Stomach (tissue), 9 donors: ENCODE measurements around the gene GRHL3. TPM values are rescaled to one million over a fixed set of nuclear protein-coding genes. Genes with fewer than 3 reads are reported as not detected.

Experiments
- DNase-seq, 2 donors: peaks; one replicate each; pipeline versions ENCODE4 v3.0.0 to v3.0.0-alpha.2; 2013 to 2019
- H3K27ac ChIP-seq, 5 donors: fragments of 200-600 bp in 4 of 5; sonication (generic) in 4 of 5; one replicate each; pipeline ENCODE4 v1.5.1; 2013 to 2019; ENCODE audit warnings: mild to moderate bottlenecking in 1 of 5, moderate library complexity in 1 of 5
- H3K27me3 ChIP-seq, 3 donors: fragments of 200-600 bp; sonication (generic); one replicate each; pipeline ENCODE4 v1.5.1; 2017 to 2019; ENCODE audit warnings: mixed run types in 1 of 3
- H3K36me3 ChIP-seq, 4 donors: fragments of 200-600 bp; sonication (generic); 1 replicate in 3 of 4; 2 replicates in 1 of 4; pipeline ENCODE4 v1.5.1; 2016 to 2019
- H3K4me1 ChIP-seq, 4 donors: fragments of 200-600 bp; sonication (generic); one replicate each; pipeline ENCODE4 v1.5.1; 2016 to 2019
- H3K4me3 ChIP-seq, 4 donors: fragments of 200-600 bp; sonication (generic) in 3 of 4; one replicate each; pipeline ENCODE4 v1.5.1; 2016 to 2019; ENCODE audit warnings: mild to moderate bottlenecking in 1 of 4
- H3K9me3 ChIP-seq, 4 donors: fragments of 200-600 bp; sonication (generic); one replicate each; pipeline ENCODE4 v1.5.1; 2016 to 2019
- CTCF ChIP-seq, 7 experiments: fragments of 450-650 bp in 4 of 7; fragments of 200-600 bp in 3 of 7; sonication (generic) in 3 of 7; IDR thresholded peaks; one replicate each; pipeline ENCODE4 v1.5.1; 2016 to 2019; ENCODE audit warnings: antibody characterized with exemption in 7 of 7, control low read depth in 2 of 7, mild to moderate bottlenecking in 1 of 7
- EP300 ChIP-seq: sonication (generic); formaldehyde crosslinking; IDR thresholded peaks from one replicate; pipeline ENCODE4 v1.6.1; 2017; ENCODE audit warnings: antibody characterized with exemption
- POLR2A ChIP-seq, 4 donors: fragments of 450-650 bp; IDR thresholded peaks; one replicate each; pipeline ENCODE4 v1.6.1; 2016; ENCODE audit warnings: antibody characterized with exemption in 4 of 4, control low read depth in 2 of 4, mild to moderate bottlenecking in 1 of 4, moderate library complexity in 1 of 4
- POLR2AphosphoS5 ChIP-seq, 3 donors: sonication (generic); formaldehyde crosslinking; IDR thresholded peaks; one replicate each; pipeline ENCODE4 v1.6.1; 2016; ENCODE audit warnings: antibody characterized with exemption in 3 of 3
- WGBS, 5 donors: extraction: QIAGEN DNeasy Blood & Tissue Kit in 3 of 5; methylation state at CpG; one replicate each; pipeline versions ENCODE4 v1.1.5 to v1.1.7; 2013 to 2018; 5-methylcytosine and 5-hydroxymethylcytosine counted together
- intact Hi-C: fragments of 100-400 bp; cut with DNase I; formaldehyde crosslinking; loops from one replicate; pipeline ENCODE4 v1.15.1; 2023; ENCODE audit warnings: low total_unique reads
- polyA plus RNA-seq, 3 donors: library from polyadenylated mRNA; stranded (reverse); fragments of 200-250 nt; gene quantifications; one replicate each; pipeline ENCODE4 v1.2.3, GENCODE V29; 2013
- total RNA-seq, 5 donors: library from RNA; depleted of rRNA; stranded (reverse); fragments of >200 nt; gene quantifications; one replicate each; pipeline versions ENCODE4 v1.1.0 to v1.2.3, GENCODE V29; 2014 to 2016
- donor health status: healthy with polysubstance abuse.
- donor health status: Bipolar disorder and iron deficiency.
- donor health status: healthy.

The GRHL3 gene
- total and polyA plus RNA-seq, 8 donors = 0.19 to 13.9 (median 0.67) TPM; not detected in 4

DNA sequence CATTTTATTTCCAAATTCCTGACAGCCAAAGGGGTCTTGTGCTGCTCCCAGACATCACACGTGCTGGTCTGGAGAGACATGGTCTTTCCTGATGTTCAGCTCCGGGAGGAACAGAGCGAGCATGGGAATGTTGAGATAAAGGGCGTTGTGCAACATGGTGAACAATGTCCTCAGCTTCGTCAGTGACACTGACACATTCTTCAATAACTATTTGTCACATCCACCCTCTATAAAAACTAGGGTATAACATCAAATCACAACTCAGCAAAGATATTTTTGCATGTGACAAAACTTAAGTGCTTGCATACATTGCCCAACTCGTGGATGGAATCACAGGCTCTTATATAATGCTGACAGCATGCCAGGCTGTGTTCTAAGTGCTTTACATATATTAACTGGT, 42.4 kb upstream of the GRHL3 start:
- intact Hi-C loops = no loop called here
- TF ChIP-seq POLR2AphosphoS5 (IDR thresholded peaks at IDR 0.05) = no peak
- TF ChIP-seq POLR2A (IDR thresholded peaks at IDR 0.05) = no peak
- no peak for TF ChIP-seq CTCF (IDR thresholded peaks at IDR 0.05)
- no peak for TF ChIP-seq EP300
- H3K27me3 ChIP-seq = peaks cover 0 to 35% (median 4%) of the 10 kb centered on the region in 3 donors
- peaks cover 0 to 13% (median 4%) of the 10 kb centered on the region in 4 donors for H3K9me3 ChIP-seq
- no peaks in the 10 kb centered on the region for H3K36me3 ChIP-seq
- 37 to 56% (median 48%) methylated on average over 6 of the region's 6 CpGs for WGBS, 5 donors
- no peak overlapping the region for H3K27ac ChIP-seq
- H3K4me3 ChIP-seq = no peak overlapping the region
- no peaks in the 10 kb centered on the region for H3K4me1 ChIP-seq
- no peak for DNase-seq

DNA sequence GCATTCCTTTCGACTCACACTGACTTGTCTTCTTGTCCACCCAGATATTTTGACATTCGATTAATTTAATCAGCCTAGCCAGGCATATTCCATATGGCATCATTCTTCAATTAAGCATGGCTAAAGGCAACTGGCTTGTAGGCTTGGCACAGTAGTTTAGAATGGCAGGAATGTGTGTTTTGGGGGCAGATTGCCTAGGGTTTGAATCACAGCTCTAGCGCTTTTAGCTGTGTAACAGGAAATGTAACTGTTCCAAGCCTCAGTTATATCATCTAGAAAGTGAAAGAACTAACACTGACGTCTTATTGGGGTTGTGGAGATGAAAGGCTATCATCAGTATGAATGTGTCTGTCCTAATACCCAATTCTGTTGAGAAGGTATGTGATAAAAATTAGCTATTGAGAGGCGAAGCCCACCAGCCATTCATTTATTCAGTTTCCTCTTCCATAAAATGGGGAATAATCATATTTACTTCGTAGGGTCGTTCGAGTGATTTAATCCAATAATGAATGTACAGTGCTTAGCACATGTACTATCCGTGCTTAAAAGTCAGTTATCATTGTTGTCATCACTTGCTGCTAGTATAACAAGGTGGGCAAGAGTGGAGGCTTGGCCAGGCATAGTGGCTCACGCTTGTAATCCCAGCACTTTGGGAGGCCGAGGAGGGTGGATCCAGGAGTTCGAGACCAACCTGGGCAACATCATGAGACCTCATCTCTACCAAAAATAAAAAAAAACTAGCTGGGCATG, 41.6 kb upstream of the GRHL3 start:
- DNase-seq = no peak
- H3K9me3 ChIP-seq = peaks cover 0 to 13% (median 3%) of the 10 kb centered on the region in 4 donors
- no peak overlapping the region for H3K4me3 ChIP-seq
- no peaks in the 10 kb centered on the region for H3K4me1 ChIP-seq
- H3K27ac ChIP-seq = no peak overlapping the region
- H3K27me3 ChIP-seq = peaks cover 0 to 35% (median 4%) of the 10 kb centered on the region in 3 donors
- no peaks in the 10 kb centered on the region for H3K36me3 ChIP-seq
- no peak for TF ChIP-seq POLR2A (IDR thresholded peaks at IDR 0.05)
- TF ChIP-seq CTCF (IDR thresholded peaks at IDR 0.05) = no peak
- no peak for TF ChIP-seq POLR2AphosphoS5 (IDR thresholded peaks at IDR 0.05)
- no peak for TF ChIP-seq EP300
- WGBS, 5 donors = 62 to 71% (median 68%) methylated on average over 12 of the region's 12 CpGs
- intact Hi-C loops = no loop called here

DNA sequence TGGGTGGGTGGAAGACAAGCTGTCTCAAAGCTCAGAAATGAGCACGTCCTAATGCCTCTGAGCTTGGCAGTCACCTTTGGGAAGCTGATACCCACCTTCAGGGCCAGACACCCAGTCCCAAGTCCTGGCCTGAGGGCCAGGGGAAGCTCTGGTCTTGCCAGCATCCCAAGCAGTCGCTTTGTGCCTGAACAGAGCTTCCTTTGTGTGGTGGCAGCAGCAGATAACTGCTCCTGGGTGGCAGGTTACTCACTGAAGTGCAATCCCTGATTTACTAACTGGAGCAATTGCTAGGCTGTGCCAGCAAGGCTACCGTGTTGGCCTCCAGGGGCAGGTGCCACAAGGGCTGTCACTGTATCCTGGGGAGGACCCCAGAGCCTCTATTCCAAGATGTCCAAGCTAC, 40.4 kb upstream of the GRHL3 start:
- H3K36me3 ChIP-seq = no peaks in the 10 kb centered on the region
- H3K27ac ChIP-seq = no peak overlapping the region
- DNase-seq = no peak
- no peaks in the 10 kb centered on the region for H3K4me1 ChIP-seq
- H3K4me3 ChIP-seq = no peak overlapping the region
- TF ChIP-seq POLR2A (IDR thresholded peaks at IDR 0.05) (no peak), CTCF (IDR thresholded peaks at IDR 0.05) (no peak), POLR2AphosphoS5 (IDR thresholded peaks at IDR 0.05) (no peak), EP300 (no peak)
- 54 to 78% (median 64%) methylated on average over 2 to 3 of the region's 3 CpGs for WGBS, 5 donors
- peaks cover 0 to 1% (median 0%) of the 10 kb centered on the region in 4 donors for H3K9me3 ChIP-seq
- H3K27me3 ChIP-seq = peaks cover 0 to 33% (median 4%) of the 10 kb centered on the region in 3 donors
- intact Hi-C loops = no loop called here

DNA sequence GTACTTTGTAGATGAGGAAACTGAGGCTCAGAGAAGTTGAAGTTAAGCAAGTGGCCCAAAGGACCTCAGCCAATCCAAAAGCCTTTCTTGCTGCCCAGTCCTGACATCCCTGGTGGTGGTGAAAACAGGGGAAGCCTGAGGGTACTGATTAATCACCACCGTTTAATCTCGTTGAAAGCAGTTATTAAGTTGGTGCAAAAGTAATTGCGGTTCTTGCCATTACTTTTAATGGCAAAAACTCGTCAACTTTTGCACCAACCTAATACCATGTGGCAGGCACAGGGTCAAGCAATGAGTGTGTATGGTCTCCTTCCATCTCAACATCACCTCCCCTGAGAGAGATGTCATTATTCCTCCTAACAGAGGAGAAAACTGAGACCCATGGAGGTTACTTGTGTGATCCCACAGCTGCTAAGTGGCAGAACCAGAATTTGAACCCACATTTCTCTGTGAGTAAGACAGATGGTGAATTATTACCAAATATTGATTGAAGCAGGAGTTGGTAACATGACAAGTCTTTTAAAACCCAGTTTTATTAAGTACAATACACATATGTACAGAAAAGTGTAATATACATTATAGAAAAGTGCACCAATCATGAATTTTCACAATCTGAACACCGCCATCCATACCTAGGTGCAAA, 39.4 kb upstream of the GRHL3 start:
- intact Hi-C loops = no loop called here
- WGBS, 5 donors = 74 to 90% (median 82%) methylated on average over 5 of the region's 5 CpGs

More for the DNA sequence above, 39.4 kb upstream of the GRHL3 start:
- Histone ChIP-seq H3K4me3 (no peak overlapping the region), H3K4me1 (peaks cover 0 to 4% (median 0%) of the 10 kb centered on the region in 4 donors), H3K27me3 (peaks cover 0 to 23% (median 0%) of the 10 kb centered on the region in 3 donors), H3K36me3 (no peaks in the 10 kb centered on the region), H3K9me3 (no peaks in the 10 kb centered on the region), H3K27ac (no peak overlapping the region)
- DNase-seq = no peak
- TF ChIP-seq POLR2A (IDR thresholded peaks at IDR 0.05) (no peak), POLR2AphosphoS5 (IDR thresholded peaks at IDR 0.05) (no peak), EP300 (no peak), CTCF (IDR thresholded peaks at IDR 0.05) (no peak)
